SU-DHL-6 (cell line): ENCODE measurements around the gene WIPF1.

Experiments
- H2AFZ ChIP-seq: fragments of 200-600 bp; sonication (generic); 2 replicates; pipeline ENCODE4 v1.6.1; 2014; ENCODE audit warnings: low read depth, mild to moderate bottlenecking, moderate library complexity, mixed read lengths, antibody characterized with exemption, low read length; ENCODE audit not compliant: severe bottlenecking
- H3F3A ChIP-seq: fragments of 200-600 bp; shearing (Covaris generic); 2 replicates; pipeline ENCODE4 v1.6.0; 2016; ENCODE audit warnings: antibody characterized with exemption, mild to moderate bottlenecking; ENCODE audit not compliant: insufficient read depth
- H3K27ac ChIP-seq: fragments of 200-600 bp; sonication (generic); 2 replicates; pipeline ENCODE4 v1.5.1; 2016; ENCODE audit warnings: low read depth, mild to moderate bottlenecking, low read length, moderate library complexity, mixed read lengths
- H3K27me3 ChIP-seq: fragments of 200-600 bp; sonication (generic), shearing (Covaris generic); 2 replicates; pipeline ENCODE4 v1.6.0; 2014; ENCODE audit warnings: mild to moderate bottlenecking, low read length
- H3K36me3 ChIP-seq: fragments of 200-600 bp; sonication (generic); 2 replicates; pipeline ENCODE4 v1.6.1; 2014; ENCODE audit warnings: mild to moderate bottlenecking, low read length, mixed read lengths
- H3K4me2 ChIP-seq: fragments of 300-600, 200-600 bp; shearing (Covaris generic), sonication (generic); 2 replicates; pipeline ENCODE4 v1.6.0; 2014; ENCODE audit warnings: low read length, low read depth, mild to moderate bottlenecking; ENCODE audit not compliant: poor library complexity, severe bottlenecking
- H3K4me3 ChIP-seq: fragments of 200-600 bp; sonication (generic); 2 replicates; pipeline ENCODE4 v1.5.1; 2014; ENCODE audit warnings: antibody characterized with exemption, low read length, mild to moderate bottlenecking, mixed read lengths; ENCODE audit not compliant: insufficient read depth, poor library complexity, severe bottlenecking
- H3K79me2 ChIP-seq: fragments of 200-600 bp; sonication (generic); 2 replicates; pipeline ENCODE4 v1.6.1; 2014; ENCODE audit warnings: mild to moderate bottlenecking, low read length, moderate library complexity; ENCODE audit not compliant: insufficient read depth
- H3K9ac ChIP-seq: fragments of 200-600 bp; sonication (generic); 2 replicates; pipeline ENCODE4 v1.7.0; 2014; ENCODE audit warnings: mild to moderate bottlenecking, low read length
- H3K9me2 ChIP-seq: fragments of 200-600 bp; sonication (generic); replicated peaks from 2 replicates; pipeline ENCODE4 v1.6.1; 2014; ENCODE audit warnings: low read length; ENCODE audit not compliant: insufficient read depth
- H3K9me3 ChIP-seq: fragments of 200-600 bp; sonication (generic); 2 replicates; pipeline ENCODE4 v1.6.1; 2014; ENCODE audit warnings: low read length, mixed read lengths; ENCODE audit not compliant: insufficient read depth
- H4K20me1 ChIP-seq: fragments of 200-600 bp; sonication (generic); 2 replicates; pipeline ENCODE4 v1.6.1; 2014; ENCODE audit warnings: low read depth, mild to moderate bottlenecking, antibody characterized with exemption, low read length, moderate library complexity, mixed read lengths
- EZH2phosphoT487 ChIP-seq: fragments of 200-600 bp; sonication (generic), shearing (Covaris generic); conservative IDR thresholded peaks from 2 replicates; pipeline ENCODE4 v1.6.1; 2018; ENCODE audit warnings: mild to moderate bottlenecking, antibody characterized with exemption, low read length, moderate library complexity, mixed read lengths
- TF ChIP-seq, protein P1 (sequence below): fragments of 200-600 bp; sonication (generic); IDR thresholded peaks from one replicate; pipeline ENCODE4 v1.5.1; 2017; ENCODE audit warnings: antibody characterized with exemption, mild to moderate bottlenecking, low read length, moderate library complexity; ENCODE audit not compliant: insufficient read depth, poor library complexity, severe bottlenecking

WIPF1 gene

GRCh38 chr2:174623106-174623637 lies 25.6 kb upstream of the WIPF1 start:
- Histone ChIP-seq H3K9ac (no peak overlapping the region), H3K27ac (no peak overlapping the region), H2AFZ (no peak overlapping the region), H4K20me1 (no peaks in the 10 kb centered on the region), H3K79me2 (no peaks in the 10 kb centered on the region), H3K4me3 (no peak overlapping the region), H3K27me3 (no peaks in the 10 kb centered on the region), H3K36me3 (no peaks in the 10 kb centered on the region), H3K9me3 (no peaks in the 10 kb centered on the region), H3F3A (no peaks in the 10 kb centered on the region), H3K4me2 (no peak overlapping the region), H3K9me2 (no peaks in the 10 kb centered on the region)
- TF ChIP-seq, protein P1, sequence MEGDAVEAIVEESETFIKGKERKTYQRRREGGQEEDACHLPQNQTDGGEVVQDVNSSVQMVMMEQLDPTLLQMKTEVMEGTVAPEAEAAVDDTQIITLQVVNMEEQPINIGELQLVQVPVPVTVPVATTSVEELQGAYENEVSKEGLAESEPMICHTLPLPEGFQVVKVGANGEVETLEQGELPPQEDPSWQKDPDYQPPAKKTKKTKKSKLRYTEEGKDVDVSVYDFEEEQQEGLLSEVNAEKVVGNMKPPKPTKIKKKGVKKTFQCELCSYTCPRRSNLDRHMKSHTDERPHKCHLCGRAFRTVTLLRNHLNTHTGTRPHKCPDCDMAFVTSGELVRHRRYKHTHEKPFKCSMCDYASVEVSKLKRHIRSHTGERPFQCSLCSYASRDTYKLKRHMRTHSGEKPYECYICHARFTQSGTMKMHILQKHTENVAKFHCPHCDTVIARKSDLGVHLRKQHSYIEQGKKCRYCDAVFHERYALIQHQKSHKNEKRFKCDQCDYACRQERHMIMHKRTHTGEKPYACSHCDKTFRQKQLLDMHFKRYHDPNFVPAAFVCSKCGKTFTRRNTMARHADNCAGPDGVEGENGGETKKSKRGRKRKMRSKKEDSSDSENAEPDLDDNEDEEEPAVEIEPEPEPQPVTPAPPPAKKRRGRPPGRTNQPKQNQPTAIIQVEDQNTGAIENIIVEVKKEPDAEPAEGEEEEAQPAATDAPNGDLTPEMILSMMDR, result no peak
- no peak for TF ChIP-seq EZH2phosphoT487

GRCh38 chr2:174621323-174621722 lies 23.7 kb upstream of the WIPF1 start:
- H3K36me3 ChIP-seq, result no peaks in the 10 kb centered on the region
- H4K20me1 ChIP-seq, result no peaks in the 10 kb centered on the region
- no peaks in the 10 kb centered on the region for H3K79me2 ChIP-seq

GRCh38 chr2:174618179-174618578 lies 20.6 kb upstream of the WIPF1 start:
- Histone ChIP-seq H2AFZ (no peak overlapping the region), H3K4me2 (no peak overlapping the region), H3K9me3 (no peaks in the 10 kb centered on the region), H3K27ac (no peak overlapping the region), H3F3A (0 out of 2 replicates have a peak, but pooled peaks cover 2% of the 10 kb centered on the region), H3K9me2 (no peaks in the 10 kb centered on the region), H3K9ac (no peak overlapping the region), H3K27me3 (no peaks in the 10 kb centered on the region), H3K36me3 (peaks cover 3% of the 10 kb centered on the region; the same call in 1 of the 2 replicates), H3K79me2 (no peaks in the 10 kb centered on the region), H4K20me1 (no peaks in the 10 kb centered on the region), H3K4me3 (no peak overlapping the region)
- TF ChIP-seq, protein P1, result no peak
- TF ChIP-seq EZH2phosphoT487, result no peak

More at GRCh38 chr2:174621323-174621722, 23.7 kb upstream of the WIPF1 start:
- no peak overlapping the region for H2AFZ ChIP-seq
- no peaks in the 10 kb centered on the region for H3K9me2 ChIP-seq
- TF ChIP-seq, protein P1, result no peak
- no peak for TF ChIP-seq EZH2phosphoT487
- no peak overlapping the region for H3K27ac ChIP-seq
- 0 out of 2 replicates have a peak, but pooled peaks cover 2% of the 10 kb centered on the region for H3F3A ChIP-seq
- H3K9me3 ChIP-seq, result no peaks in the 10 kb centered on the region
- H3K27me3 ChIP-seq, result no peaks in the 10 kb centered on the region
- no peak overlapping the region for H3K4me2 ChIP-seq
- no peak overlapping the region for H3K9ac ChIP-seq
- H3K4me3 ChIP-seq, result no peak overlapping the region
